Germinal center (tissue), 1 donor: ENCODE results near the gene ATG2A.
"Not testable (repeated sequence)": the region's sequence is repeated elsewhere in the genome, so short reads cannot be mapped to it uniquely, and the experiment has no call there.

Experiments
- DNase-seq: peaks from one replicate; pipeline ENCODE4 v3.0.0; 2012; ENCODE audit warnings: mixed read lengths, low spot score

Gene ATG2A

DNA sequence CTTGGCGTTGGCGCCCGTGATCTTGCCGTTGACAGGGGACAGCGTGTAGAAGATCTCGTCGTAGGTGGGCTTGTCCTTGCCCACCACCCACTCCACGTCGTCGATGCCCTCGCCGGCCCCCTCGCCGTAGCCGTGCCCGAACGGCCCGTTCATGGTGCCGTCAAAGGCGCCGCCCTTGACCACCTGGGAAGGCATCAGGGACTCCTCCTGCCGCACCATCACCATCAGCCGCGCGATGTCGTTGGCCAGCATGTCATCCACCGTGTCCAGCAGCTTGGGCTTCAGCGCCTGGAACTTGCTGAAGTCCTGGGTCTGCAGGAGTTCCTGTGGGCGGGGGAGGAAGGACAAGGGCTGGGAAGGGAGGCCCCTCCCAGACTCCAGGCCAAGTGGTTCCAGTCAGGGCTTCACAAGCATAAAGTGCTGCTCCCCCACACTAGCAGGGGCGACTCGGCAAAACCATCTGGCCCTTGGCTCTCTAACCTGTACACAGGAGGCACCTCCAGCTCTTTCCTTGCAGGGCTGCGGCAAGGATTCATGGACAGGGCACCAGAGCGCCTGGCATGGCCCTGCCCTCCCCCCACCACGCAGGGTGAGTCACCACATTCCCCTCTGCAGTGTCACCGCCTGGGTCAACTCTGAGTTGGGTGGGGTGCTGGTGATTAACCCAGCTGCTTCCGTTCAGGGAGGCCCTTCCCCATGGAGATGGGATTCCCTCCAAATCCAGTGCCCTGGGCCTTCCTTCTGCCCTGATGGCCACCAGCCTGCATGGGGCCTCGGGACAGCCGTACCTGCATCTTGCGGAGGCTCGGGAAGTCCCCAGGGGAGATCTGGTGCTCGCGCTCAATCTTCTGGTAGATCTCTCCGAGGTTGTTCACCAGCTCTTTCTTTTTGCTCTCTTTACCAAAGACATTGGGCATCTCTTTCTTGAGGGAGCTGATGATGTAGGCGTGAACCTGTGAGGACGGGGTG lies 62.2 kb downstream of the ATG2A start:
- no peak for DNase-seq

- no peak for DNase-seq
Measured at GRCh38 chr11:64854157-64854533, 62.9 kb downstream of the ATG2A start.

GRCh38 chr11:64853709-64854108 lies 63.3 kb downstream of the ATG2A start:
- no peak for DNase-seq

GRCh38 chr11:64852804-64853509 lies 64.1 kb downstream of the ATG2A start:
- no peak for DNase-seq

DNA sequence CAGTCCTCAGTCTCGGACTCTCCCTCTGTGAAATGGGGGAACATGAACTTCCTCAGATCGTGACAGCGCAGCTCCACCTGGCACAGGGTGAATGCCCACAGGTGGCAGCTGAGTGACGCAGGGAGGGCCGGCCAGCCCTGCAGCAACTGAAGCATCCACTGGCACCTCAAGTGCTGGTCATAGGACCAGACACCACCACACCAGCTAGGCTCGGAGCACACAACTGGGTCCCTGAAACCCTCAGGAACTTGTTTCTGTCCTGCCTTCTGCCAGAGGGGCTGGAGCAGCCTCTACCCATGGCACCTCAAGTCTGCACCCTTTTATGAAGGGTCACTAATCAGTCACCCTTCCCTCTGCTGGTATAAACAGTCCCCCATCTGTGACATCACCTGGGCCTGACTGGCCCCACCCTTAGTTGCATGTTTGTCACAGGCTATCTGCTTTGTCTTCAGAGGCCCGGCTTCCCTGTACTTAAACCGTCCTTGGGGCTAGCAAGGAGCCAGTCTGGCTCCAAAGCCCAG lies 65.1 kb downstream of the ATG2A start:
- DNase-seq: peak; percentile 76

- DNase-seq: peak; percentile 85
Measured at GRCh38 chr11:64850979-64851567, 65.9 kb downstream of the ATG2A start.

DNA sequence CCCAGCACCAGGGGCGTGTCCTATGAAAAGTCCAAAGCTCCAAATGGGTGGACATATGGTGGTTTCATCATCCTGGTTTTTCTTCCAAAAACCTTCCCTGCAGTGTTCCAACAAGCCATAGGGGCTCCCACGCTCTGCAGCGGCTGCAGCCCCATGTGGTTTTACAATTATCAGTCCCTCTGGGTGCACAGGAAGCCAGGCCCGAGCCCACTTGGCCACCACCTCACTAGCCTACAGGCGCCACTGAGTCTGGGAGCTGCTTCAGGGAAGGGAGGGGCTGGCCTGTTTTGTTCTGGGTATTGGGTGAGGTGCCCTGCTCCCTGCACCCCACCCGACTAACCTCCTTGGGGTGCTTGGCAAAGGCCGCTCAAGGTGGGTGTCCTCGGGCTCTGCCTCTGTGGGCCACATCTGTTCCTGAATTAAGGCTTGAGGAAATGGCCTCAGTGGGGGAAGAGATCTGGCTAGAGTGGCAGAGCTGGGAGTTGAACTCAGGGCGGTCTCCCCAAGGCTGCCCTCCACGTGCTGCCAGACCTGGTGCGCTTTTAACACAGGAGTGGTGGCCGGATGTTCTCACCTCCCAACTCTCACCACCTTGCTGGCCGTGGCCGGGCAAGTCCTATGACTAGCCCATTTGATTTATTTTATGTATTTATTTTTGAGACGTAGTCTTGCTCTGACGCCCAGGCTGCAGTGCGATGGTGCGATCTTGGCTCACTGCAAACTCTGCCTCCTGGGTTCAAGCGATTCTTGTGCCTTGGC lies 67.2 kb downstream of the ATG2A start:
- no peak for DNase-seq

DNA sequence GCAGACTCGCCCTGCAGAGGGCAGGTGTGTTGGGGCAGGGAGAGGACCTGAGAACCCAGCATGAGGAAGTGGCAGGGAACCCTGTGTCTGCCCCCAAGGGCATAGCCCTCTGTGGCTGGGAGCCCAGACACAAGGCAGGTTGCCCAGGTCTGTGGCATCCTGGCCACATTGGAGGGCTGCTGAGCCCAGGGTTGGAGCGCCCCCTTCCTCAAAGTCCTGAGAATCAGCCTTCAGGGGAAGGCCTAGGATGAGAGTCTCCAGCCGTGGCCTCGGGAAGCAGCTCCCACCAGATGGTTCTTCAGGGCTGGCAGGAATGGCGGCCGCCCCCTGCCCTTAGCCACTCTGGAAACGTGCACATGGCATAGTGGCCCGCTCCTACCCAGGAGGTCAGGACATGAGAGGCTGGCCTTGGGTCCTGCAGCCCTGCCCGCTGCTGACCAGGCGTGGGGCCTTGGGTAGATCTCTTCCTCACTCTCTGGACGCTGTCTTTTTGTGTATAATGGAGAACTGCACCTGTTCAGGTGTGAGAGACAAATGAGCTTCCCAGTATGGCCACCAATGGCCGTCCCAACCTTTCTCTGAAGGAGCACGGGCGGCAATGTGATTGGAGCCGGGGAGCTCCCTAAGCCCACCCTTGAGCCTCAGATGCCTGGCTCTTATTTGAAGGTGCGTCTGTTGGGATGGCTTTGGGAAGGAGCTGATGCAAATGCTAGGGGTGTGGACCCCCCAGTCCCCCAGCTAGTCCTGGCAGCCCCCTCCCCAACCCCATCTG lies 68.0 kb downstream of the ATG2A start:
- DNase-seq: peak; percentile 72

- peak; percentile 34 for DNase-seq
Measured at GRCh38 chr11:64848214-64848825, 68.7 kb downstream of the ATG2A start.

- peak; percentile 89 for DNase-seq
Measured at GRCh38 chr11:64846998-64847666, 69.9 kb downstream of the ATG2A start.

DNA sequence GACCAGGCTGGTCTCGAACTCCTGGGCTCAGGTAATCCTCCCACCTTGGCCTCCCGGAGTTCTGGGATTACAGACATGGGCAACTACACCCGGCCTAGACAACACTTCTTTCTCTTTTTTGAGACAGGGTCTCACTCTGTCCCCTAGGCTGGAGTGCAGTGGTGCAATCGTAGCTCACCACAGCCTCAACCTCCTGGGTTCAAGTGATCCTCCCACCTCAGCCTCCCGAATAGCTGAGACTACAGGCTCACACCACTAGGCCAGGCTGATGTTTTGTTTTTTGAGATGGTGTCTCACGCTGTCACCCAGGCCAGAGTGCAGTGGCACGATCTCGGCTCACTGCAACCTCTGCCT lies 71.3 kb downstream of the ATG2A start:
- not testable (repeated sequence) for DNase-seq

DNA sequence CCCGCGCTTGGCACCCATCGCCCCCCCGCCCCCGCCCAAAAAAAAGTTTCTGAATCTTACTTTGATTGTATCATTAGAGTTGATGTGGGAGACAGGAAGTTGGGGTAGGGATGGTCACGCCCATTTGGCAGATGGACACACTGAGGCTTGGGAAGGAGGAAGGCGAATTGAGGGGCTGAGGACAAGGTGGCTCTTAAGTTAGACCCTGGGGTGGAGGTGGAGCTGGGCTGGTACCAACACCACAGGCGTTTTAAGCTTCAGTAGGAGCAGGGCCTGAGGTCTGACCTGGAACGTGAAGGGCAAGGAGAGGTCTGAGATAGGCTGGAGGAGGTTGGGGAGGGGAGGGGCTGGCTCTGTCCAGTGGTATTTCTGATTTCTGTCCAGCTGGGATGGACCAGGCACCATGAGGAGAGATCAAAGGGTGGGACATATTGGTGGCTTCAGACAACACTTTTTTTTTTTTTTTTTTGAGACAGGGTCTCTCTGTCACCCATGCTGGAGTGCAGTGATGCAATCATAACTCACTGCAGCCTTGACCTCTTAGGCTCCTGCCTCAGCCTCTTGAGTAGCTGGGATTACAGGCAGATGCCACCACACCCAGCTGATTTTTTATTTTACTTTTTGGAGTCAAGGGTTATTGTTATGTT lies 71.8 kb downstream of the ATG2A start:
- DNase-seq: no peak
